GM19395 (cell line): ENCODE results near the gene ZNF443.
A peak's percentile ranks its signal among the peaks of the same experiment; 100 is the strongest.
"Not testable (repeated sequence)": the region's sequence is repeated elsewhere in the genome, so short reads cannot be mapped to it uniquely, and the experiment has no call there.

ENCODE experiments used
- ATAC-seq: cut with Tn5 transposase; IDR thresholded peaks from one replicate; pipeline ENCODE4 v1.9.1; 2021; ENCODE audit warnings: mild to moderate bottlenecking, moderate library complexity; ENCODE audit not compliant: unreplicated experiment

ZNF443 gene

DNA sequence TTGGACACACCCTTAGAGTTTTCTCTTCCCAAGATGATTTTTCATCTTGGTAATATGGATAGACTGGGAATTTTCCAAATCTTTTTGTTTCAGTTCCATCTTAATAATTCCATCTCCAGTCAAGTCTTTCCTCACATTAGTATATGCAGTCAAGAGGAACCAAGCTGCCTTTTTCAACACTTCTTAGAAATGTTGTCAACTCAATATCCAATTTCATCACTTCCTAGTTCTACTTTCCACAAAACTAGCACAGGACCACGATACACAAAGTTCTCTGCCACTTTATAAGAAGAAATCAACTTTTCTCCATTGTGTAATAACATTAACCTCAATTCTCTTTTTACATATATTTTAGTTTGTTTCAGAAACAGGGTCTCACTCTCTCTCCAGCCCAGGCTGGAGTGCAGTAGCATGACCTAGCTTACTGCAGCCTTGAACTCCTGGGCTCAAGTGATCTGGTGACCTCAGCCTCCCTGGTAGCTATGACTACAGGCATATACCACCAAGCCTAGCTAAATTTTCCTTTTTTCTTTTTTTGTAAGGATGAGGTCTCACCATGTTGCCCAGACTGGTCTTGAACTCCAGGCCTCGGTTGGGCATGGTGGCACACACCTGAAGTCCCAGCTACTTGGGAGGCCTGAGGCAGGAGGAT, 15.5 kb downstream of the ZNF443 start:
- ATAC-seq: no peak

DNA sequence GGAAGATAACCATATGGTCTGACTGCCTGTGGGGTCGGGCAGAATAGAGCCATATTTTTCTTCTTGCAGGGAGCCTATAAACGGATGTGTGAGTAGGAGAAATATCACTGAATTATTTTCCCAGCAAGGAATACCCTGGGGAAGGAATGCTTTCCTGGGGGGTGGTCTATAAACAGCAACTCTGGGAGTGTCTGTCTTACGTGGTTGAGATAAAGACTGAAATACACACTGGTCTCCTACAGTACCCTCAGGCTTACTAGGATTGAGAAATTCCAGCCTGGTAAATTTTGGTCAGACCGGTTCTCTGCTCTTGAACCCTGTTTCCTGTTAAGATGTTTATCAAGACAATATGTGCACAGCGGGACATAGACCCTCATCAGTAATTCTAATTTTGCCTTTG, 23.5 kb downstream of the ZNF443 start:
- ATAC-seq: not testable (repeated sequence)

GRCh38 chr19:12411893-12412292, 28.9 kb downstream of the ZNF443 start:
- ATAC-seq: no peak

DNA sequence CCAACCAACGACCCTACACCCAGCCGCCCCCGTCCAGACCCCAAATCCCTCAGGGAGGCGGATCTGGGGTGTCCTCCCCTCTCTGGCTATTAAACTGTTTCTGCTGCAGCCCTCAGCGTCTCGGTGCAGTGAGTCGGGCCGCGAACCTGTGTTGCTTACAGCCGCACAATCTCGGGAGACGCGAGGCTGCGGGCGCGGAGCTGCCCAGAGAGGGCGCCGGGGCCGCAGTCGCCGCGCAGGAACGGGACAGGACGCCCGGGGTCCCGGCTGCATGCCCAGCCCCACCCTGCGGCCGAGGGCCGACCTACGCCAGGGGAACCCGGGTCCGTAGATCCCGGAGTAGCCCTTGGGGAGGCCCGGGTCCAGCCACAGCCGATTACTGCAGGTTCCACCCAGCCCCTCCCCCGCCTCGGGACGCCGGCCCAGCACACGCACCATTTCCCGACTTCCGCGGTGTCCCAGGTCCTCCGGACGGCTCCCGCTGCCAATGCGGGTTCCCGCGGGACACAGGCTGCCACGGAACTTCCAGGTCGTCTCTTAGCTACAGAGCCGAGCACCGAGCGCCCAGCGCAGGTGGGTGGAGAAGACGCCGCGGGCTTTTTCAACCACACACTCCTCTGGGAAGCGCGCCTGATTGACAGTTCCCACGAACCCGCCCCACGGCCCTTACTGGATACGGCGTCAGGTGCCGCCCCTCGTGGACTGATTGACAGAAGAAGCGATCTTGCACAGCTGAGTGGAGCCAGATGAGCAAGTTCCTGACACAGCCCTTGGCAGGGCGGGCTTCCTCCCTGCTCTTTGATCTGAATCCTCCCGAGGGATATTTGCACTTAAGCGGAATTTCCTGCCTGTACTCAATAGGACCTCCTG, 40.0 kb downstream of the ZNF443 start, which contains the start of gene ZNF799:
Gene ZNF799, minus strand, starts transcription at position 639 of the 870 bp plus-strand sequence. Its CDS starts 201 bp downstream, at position 438.
- peak; percentile 91 for ATAC-seq

DNA sequence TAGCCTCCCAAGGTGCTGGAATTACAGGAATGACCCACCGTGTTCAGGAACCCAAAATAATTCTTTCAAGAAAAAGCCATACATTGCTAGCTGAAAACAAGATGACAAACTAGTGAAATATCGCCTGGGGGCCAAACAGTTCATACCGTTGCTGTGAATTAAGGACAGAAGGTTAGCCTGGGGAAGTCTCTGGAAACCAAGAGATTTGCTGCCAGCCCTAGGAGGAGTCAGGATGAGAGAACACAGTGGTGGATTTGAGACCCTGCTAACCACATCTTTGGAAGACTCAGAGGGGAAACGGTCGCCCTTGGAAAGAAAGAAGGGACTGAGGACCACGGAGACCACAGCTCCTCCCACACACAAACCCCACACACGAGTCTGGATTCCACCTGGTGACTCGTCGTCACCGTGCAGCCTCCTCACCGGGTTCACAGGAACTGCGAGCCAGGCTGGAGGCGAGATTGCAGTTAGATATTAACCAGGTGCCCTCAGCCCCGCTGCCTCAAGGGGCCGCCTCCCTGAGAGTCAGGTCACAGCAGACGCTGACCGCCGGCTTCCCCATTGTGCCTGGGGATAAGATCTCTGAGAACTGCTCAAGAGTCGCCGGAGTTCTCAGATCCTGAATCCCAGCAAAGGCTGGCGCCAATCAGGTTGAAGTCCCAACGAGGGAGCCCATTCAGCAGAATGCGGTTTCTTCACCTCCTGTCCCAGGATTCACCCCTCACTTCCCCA, 40.8 kb downstream of the ZNF443 start:
- ATAC-seq: peak; percentile 46

DNA sequence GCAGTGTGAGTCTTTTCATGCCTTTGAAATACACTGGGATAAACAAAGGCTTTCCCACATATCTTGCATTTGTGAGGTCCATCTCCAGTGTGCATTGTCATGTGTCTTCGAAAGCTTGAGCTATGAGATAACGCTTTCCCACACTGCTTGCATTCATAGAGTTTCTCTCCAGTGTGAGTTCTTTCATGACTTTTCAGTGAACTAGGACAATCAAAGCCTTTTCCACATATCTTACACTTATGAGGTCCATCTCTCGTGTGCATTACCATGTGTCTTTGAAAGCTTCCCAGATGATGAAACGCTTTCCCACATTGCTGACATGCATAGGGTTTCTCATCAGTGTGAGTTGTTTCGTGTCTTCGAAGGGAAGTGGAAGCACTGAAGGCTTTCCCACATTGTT, 49.7 kb downstream of the ZNF443 start:
- ATAC-seq: not testable (repeated sequence)

DNA sequence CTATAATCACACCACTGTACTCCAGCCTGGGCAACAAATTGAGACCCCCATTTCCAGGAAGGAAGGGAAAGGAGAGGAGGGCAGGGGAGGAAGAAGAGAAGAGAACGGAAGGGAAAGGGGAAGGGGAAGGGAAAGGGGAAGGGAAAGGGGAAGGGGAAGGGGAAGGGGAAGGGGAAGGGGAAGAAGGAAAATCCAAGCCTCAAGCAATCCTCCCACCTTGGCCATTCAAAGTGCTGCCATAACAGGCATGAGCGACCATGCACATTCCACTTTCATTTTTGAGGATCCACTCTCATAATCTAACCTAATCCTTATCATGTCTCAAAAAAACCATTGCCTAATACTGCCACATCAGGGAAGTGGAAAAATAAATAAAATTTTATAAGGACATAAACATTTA, 54.5 kb downstream of the ZNF443 start:
- ATAC-seq: not testable (repeated sequence)

DNA sequence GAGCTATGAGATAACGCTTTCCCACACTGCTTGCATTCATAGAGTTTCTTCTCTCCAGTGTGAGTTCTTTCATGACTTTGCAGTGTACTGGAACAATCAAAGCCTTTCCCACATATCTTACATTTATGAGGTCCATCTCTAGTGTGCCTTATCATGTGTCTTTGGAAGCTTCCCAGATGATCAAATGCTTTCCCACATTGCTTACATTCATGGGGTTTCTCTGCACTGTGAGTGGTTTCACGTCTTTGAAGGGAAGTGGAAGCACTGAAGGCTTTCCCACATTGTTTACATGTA, 60.4 kb downstream of the ZNF443 start:
- ATAC-seq: no peak

DNA sequence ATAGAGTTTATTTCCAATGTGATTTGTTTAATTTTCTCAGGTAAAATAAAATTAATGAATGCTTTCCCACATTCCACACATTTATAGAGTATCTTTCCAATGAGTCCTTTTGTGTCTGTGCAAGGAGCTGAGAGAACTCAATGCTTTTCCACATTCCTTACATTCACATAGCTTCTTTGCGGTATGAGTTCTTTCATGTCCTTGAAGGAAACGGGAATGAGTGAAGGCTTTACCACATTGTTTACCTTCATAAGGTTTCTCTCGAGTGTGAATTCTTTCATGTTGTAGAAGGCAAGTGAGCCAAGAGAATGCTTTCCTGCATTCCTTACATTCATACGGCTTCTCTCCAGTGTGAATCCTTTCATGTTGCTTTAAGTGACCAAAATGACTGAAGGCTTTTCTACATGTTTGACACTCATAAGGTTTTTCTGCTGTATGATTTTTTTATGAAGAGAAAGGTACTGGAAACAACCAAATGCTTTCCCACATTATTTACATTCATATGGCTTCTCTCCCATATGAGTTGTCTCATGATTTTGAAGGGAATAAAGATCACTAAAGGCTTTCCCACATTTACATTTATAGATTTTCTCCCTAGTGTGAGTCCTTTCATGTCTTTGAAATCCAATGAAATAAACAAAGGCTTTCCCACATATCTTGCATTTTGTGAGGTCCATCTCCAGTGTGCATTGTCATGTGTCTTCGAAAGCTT, 60.9 kb downstream of the ZNF443 start:
- ATAC-seq: no peak
